ENCODE data around the gene CUX1. TPM values are rescaled to one million over a fixed set of nuclear protein-coding genes. Genes with fewer than 3 reads are reported as not detected.

Gene CUX1
- total and polyA plus RNA-seq, 10 of the 15 experiments (the other 5 are each of a cell fraction or from before 2014, with no cell fraction given): 6.1 to 48.6 (median 25.9) TPM

DNA sequence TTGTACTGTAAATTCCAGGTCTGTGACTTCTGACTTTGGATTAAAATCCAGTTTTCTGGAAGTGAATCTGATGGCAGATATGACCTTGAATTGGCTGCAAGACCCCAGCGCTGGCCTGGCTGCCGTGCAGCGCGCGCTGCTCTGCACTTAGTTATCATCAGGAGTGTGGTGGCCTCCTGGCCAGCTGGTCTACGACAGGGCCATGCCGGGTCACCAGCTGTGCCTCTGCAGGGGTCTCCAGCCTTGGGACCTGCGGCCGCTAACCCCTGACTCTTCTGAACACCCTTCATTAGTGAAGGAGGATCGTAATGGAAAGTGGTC, 278.5 kb downstream of the CUX1 start:
- SMC1A ChIA-PET (ENCODE audit: uncharacterized antibody, unreplicated experiment): interaction anchor here (0.6 kb wide), 1 partner anchor 104 kb away, joined by 3 read pairs; no protein-coding TSS in a partner anchor
- H3K9ac ChIP-seq (ENCODE audit: control insufficient read depth, insufficient read depth, low read length): no peak overlapping the region

DNA sequence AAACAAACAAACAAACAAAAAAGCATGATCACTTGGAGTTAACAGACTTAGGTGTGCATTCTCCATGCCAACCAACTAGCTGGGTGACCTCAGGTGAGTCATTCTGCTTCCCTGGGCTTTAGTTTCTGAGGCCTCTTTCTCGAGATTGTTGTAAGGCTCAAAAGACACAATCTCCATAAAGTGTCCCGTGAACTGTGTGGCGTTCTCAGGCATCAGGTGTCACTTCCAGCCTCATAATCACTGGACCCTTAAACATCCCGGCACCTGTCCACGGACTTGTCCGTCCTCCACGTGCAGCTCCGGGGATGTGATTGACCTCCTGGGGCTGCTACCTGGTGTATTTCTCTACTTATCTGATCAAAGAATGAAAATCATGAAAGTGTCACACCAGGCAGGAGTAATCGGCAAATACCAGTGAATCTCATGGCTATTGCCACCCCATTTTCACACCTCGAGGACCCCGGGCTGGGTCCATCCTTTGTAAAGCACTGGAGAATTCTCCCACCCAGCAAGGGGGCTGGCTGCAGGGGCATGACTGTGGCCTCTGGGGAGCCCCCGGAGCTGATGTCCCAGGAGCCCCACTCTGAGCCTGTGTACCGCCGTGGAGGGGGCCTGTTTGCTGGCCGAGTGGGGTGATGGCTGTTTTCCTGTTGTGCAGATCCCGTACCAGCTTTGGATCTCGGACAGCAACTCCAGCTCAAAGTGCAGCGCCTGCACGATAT, 279.4 kb downstream of the CUX1 start:
- H3K27ac ChIP-seq (ENCODE audit: control insufficient read depth, insufficient read depth): no peak overlapping the region
- no peaks in the 10 kb centered on the region for H3K4me1 ChIP-seq (ENCODE audit: control insufficient read depth, insufficient read depth, low read length)
- no TSS peak for BruUV-seq (replicated peaks)
- H2AFZ ChIP-seq (ENCODE audit: control insufficient read depth, low read depth, low read length): no peak overlapping the region
- no peak overlapping the region for H3K9ac ChIP-seq (ENCODE audit: control insufficient read depth, insufficient read depth, low read length)
- no peaks in the 10 kb centered on the region for H3K27me3 ChIP-seq (replicated peaks in 1 of 2; ENCODE audit: control insufficient read depth in 2 of 2, insufficient read depth in 2 of 2, low read length in 1 of 2)
- peaks cover 0 to 10% of the 10 kb centered on the region in 2 experiments; a peak in 3 of 4 replicates for H3K36me3 ChIP-seq (ENCODE audit: control insufficient read depth in 2 of 2, insufficient read depth in 2 of 2, low read length in 1 of 2)
- no peaks in the 10 kb centered on the region for H3K9me3 ChIP-seq (replicated peaks; ENCODE audit: control insufficient read depth, insufficient read depth, low read length)
- in situ Hi-C loops (cut with MboI) (no loop called here), intact Hi-C loops (cut with micrococcal nuclease; ENCODE audit: unreplicated experiment) (no loop called here)
- H3K4me3 ChIP-seq: no peak overlapping the region
- POLR2A ChIA-PET: no interaction called here
- SMC1A ChIA-PET (ENCODE audit: uncharacterized antibody, unreplicated experiment): interaction anchor here (0.6 to 0.9 kb wide), 3 partner anchors 66 to 227 kb away, joined by 3 read pairs; no protein-coding TSS in a partner anchor
- no peak for FAIRE-seq
- CTCF ChIA-PET: no interaction called here
- WGBS (ENCODE audit: insufficient coverage, insufficient replicate concordance, low lambda C conversion rate, missing lambda C conversion rate): 86% methylated on average over 18 of the region's 19 CpGs
- no peak overlapping the region for H3K4me2 ChIP-seq (ENCODE audit: control insufficient read depth, insufficient read depth)
- RAD21 ChIA-PET (ENCODE audit: unreplicated experiment): no interaction called here
- H3K79me2 ChIP-seq (ENCODE audit: control insufficient read depth, insufficient read depth, low read length): no peaks in the 10 kb centered on the region
- no peaks in the 10 kb centered on the region for H4K20me1 ChIP-seq (ENCODE audit: control insufficient read depth, insufficient read depth)
- ATAC-seq: no peak
- DNase-seq (ENCODE audit: low read depth, low spot score): no peak
- TF ChIP-seq FOXK2 (IDR thresholded peaks at IDR 0.05): no peak
- TF ChIP-seq, protein P1, sequence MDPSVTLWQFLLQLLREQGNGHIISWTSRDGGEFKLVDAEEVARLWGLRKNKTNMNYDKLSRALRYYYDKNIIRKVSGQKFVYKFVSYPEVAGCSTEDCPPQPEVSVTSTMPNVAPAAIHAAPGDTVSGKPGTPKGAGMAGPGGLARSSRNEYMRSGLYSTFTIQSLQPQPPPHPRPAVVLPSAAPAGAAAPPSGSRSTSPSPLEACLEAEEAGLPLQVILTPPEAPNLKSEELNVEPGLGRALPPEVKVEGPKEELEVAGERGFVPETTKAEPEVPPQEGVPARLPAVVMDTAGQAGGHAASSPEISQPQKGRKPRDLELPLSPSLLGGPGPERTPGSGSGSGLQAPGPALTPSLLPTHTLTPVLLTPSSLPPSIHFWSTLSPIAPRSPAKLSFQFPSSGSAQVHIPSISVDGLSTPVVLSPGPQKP (IDR thresholded peaks at IDR 0.05; ENCODE audit: low read depth, low read length): no peak
- no peak for TF ChIP-seq STAT1 (conservative IDR thresholded peaks at IDR 0.05)
- TF ChIP-seq, protein P2, sequence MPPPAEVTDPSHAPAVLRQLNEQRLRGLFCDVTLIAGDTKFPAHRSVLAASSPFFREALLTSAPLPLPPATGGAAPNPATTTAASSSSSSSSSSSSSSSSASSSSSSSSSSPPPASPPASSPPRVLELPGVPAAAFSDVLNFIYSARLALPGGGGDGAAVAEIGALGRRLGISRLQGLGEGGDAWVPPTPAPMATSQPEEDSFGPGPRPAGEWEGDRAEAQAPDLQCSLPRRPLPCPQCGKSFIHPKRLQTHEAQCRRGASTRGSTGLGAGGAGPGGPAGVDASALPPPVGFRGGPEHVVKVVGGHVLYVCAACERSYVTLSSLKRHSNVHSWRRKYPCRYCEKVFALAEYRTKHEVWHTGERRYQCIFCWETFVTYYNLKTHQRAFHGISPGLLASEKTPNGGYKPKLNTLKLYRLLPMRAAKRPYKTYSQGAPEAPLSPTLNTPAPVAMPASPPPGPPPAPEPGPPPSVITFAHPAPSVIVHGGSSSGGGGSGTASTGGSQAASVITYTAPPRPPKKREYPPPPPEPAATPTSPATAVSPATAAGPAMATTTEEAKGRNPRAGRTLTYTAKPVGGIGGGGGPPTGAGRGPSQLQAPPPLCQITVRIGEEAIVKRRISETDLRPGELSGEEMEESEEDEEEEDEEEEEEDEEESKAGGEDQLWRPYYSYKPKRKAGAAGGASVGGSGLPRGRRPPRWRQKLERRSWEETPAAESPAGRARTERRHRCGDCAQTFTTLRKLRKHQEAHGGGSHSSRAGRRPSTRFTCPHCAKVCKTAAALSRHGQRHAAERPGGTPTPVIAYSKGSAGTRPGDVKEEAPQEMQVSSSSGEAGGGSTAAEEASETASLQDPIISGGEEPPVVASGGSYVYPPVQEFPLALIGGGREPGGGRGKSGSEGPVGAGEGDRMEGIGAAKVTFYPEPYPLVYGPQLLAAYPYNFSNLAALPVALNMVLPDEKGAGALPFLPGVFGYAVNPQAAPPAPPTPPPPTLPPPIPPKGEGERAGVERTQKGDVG (CRISPR knock-in tag; IDR thresholded peaks at IDR 0.05): no peak
- no peak for TF ChIP-seq CEBPB (IDR thresholded peaks at IDR 0.05; ENCODE audit: borderline replicate concordance in 1 of 2, low read depth in 2 of 2, low read length in 2 of 2)
- TF ChIP-seq, protein P3, sequence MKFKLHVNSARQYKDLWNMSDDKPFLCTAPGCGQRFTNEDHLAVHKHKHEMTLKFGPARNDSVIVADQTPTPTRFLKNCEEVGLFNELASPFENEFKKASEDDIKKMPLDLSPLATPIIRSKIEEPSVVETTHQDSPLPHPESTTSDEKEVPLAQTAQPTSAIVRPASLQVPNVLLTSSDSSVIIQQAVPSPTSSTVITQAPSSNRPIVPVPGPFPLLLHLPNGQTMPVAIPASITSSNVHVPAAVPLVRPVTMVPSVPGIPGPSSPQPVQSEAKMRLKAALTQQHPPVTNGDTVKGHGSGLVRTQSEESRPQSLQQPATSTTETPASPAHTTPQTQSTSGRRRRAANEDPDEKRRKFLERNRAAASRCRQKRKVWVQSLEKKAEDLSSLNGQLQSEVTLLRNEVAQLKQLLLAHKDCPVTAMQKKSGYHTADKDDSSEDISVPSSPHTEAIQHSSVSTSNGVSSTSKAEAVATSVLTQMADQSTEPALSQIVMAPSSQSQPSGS (IDR thresholded peaks at IDR 0.05; ENCODE audit: low read length): no peak
- TF ChIP-seq TBL1XR1 (IDR thresholded peaks at IDR 0.05; ENCODE audit: low read depth, low read length): no peak
- no peak for TF ChIP-seq EGR1 (IDR thresholded peaks at IDR 0.05; ENCODE audit: borderline replicate concordance in 1 of 2, low read depth in 2 of 2, low read length in 2 of 2)
- TF ChIP-seq SMAD5 (IDR thresholded peaks at IDR 0.05; ENCODE audit: low read depth): no peak
- TF ChIP-seq NFIC (IDR thresholded peaks at IDR 0.05; ENCODE audit: low read depth, low read length): no peak

More for the DNA sequence above, 278.5 kb downstream of the CUX1 start:
- Histone ChIP-seq H3K4me1 (ENCODE audit: control insufficient read depth, insufficient read depth, low read length) (no peaks in the 10 kb centered on the region), H2AFZ (ENCODE audit: control insufficient read depth, low read depth, low read length) (no peak overlapping the region), H3K27ac (ENCODE audit: control insufficient read depth, insufficient read depth) (no peak overlapping the region), H3K36me3 (ENCODE audit: control insufficient read depth in 2 of 2, insufficient read depth in 2 of 2, low read length in 1 of 2) (peaks cover 0 to 10% of the 10 kb centered on the region in 2 experiments; a peak in 3 of 4 replicates), H3K4me3 (no peak overlapping the region), H3K79me2 (ENCODE audit: control insufficient read depth, insufficient read depth, low read length) (no peaks in the 10 kb centered on the region), H3K27me3 (replicated peaks in 1 of 2; ENCODE audit: control insufficient read depth in 2 of 2, insufficient read depth in 2 of 2, low read length in 1 of 2) (no peaks in the 10 kb centered on the region), H4K20me1 (ENCODE audit: control insufficient read depth, insufficient read depth) (no peaks in the 10 kb centered on the region), H3K4me2 (ENCODE audit: control insufficient read depth, insufficient read depth) (no peak overlapping the region), H3K9me3 (replicated peaks; ENCODE audit: control insufficient read depth, insufficient read depth, low read length) (no peaks in the 10 kb centered on the region)
- intact Hi-C loops (cut with micrococcal nuclease; ENCODE audit: unreplicated experiment) (no loop called here), in situ Hi-C loops (cut with MboI) (no loop called here)
- RAD21 ChIA-PET (ENCODE audit: unreplicated experiment): no interaction called here
- POLR2A ChIA-PET: no interaction called here
- BruUV-seq (replicated peaks): no TSS peak
- TF ChIP-seq ZSCAN29 (IDR thresholded peaks at IDR 0.05): no peak
- TF ChIP-seq CEBPB (IDR thresholded peaks at IDR 0.05; ENCODE audit: borderline replicate concordance in 1 of 2, low read depth in 2 of 2, low read length in 2 of 2): no peak
- no peak for TF ChIP-seq TARDBP (IDR thresholded peaks at IDR 0.05; ENCODE audit: borderline replicate concordance)
- ATAC-seq (no peak), FAIRE-seq (no peak), DNase-seq (ENCODE audit: low read depth, low spot score) (no peak)
- CTCF ChIA-PET: no interaction called here
- WGBS (ENCODE audit: insufficient coverage, insufficient replicate concordance, low lambda C conversion rate, missing lambda C conversion rate): 89% methylated on average over 10 of the region's 10 CpGs
